ENCODE measurements around the gene RIMKLA.

RIMKLA gene

DNA sequence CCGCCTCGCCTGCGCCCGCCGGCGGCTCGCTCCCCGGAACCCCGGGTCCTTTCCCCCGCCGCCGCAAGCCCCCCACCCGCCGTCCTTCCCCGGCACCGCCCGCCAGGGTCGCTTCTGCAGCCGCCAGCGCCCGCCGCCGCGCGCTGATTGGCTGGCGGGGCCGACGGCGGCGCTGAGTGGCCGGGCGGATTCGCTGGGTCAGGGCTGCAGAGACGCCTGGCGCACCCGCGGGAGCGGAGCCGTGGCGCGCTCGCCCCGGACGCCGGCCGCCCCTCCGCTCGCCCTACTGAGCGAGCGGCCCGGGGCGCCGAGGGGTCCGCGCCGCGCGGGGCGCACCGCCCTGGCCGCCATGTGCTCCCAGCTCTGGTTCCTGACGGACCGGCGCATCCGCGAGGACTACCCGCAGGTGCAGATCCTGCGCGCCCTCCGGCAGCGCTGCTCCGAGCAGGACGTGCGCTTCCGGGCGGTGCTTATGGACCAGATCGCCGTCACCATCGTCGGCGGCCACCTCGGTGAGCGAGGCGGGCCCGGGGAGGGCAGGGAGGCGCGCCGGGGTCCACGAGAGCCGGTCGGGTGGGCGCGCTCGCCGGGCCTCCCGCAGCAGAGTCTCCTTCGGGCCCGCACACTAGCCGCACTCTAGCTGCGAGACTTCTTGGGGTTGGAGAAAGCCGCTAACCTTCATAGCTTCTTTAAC, at the start of gene RIMKLA:
Gene RIMKLA (plus strand): TSS at position 207 of the 694 bp plus-strand sequence. CDS start 143 bp downstream, at position 350.
- DNase-seq: peak; percentile 56

DNA sequence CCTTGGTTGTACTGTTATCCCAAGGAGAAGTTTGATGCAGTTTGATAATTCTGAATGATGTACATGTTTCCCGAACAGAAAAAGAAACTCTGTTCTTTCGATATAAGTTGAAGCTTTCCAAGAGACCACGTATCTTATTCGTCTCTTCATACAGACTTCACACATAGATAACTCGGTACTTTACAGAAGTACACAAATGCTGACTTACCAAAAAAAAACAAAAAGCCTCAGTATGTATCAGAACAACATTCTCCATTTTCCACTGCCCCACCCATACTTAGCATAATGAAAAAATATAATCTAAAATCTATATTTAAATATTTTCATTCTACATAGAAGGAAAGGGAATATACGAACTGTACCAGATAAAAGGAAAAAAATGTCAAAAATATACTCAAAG, 47.7 kb upstream of the RIMKLA start:
- DNase-seq: no peak

DNA sequence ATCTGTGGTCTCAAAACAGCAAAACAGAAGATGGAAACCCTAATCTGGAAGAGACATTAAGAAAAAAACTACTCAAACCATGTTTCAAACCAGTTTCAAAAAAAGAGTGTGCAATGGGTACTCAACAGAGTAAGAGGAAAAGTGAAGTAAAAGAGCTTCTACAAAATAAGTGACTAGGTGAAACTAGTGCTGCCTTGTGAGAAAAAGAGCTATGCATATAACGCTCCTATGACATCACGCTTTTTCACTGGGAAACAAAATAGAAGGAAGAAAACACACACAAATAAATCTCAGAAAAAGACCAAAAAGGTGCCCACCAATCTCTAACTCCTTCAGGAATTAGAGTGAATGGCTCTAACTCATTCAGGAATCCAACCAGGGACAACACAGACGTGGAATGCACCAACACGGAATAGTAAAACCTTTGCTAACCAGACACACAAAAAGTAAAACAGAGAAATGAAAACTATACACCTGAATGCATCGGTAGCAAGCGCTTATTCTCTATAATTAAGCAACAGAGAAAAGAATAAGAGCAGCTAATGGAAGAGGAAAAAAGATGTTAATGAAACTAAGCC, 46.8 kb upstream of the RIMKLA start:
- no peak for DNase-seq

- DNase-seq: no peak
Observed at GRCh38 chr1:42334240-42335049, 46.1 kb upstream of the RIMKLA start.

GRCh38 chr1:42335050-42335808, 45.4 kb upstream of the RIMKLA start, which contains the start of gene FOXJ3:
Gene FOXJ3, minus strand, starts transcription at chr1:42335235. Its CDS starts 24,142 bp downstream, at chr1:42311093.
- DNase-seq: peak; percentile 95

- no peak for DNase-seq
Observed at GRCh38 chr1:42335809-42336518, 44.6 kb upstream of the RIMKLA start.

DNA sequence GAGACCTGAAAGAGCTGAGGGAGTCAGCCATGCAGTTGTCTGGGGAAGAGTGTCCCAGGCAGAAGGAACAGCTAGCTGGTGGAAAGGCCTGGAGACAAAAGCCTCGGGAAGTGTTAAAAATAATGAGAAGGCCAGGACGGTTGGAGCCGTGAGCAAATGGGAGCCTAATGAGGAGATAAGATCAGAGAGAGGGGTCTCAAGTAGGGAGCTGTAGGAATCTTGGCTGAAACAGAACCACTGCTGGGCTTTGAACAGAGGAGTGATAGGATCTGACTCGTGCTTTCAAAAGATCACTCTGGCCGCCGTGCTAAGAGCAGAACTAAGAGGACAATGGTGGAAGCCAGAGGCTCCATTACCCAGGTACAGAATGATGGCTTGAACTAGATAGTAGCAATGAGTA, 43.6 kb upstream of the RIMKLA start:
- DNase-seq: no peak

GRCh38 chr1:42340093-42340492, 40.5 kb upstream of the RIMKLA start:
- DNase-seq: no peak

- no peak for DNase-seq
Observed at GRCh38 chr1:42340901-42341300, 39.7 kb upstream of the RIMKLA start.

DNA sequence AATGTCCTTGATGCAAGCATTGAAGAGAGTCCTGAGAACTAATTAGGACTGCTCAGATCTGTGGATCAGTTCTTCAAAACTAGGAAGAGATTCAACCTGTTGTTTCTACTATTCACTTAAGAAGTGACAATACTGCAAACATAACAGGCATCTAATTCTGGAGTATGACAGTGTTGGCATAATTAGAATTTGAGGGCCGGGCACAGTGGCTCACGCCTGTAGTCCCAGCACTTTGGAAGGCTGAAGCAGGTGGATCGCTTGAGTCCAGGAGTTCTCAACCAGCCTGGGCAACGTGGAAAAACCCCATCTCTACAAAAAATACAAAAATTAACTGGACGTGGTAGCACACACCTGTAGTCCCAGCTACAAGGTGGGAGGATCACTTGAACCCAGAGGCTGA, 37.5 kb upstream of the RIMKLA start:
- DNase-seq: no peak

- no peak for DNase-seq
Observed at GRCh38 chr1:42348498-42348897, 32.1 kb upstream of the RIMKLA start.

GRCh38 chr1:42350086-42350485, 30.5 kb upstream of the RIMKLA start:
- no peak for DNase-seq

GRCh38 chr1:42358791-42359190, 21.8 kb upstream of the RIMKLA start:
- DNase-seq: no peak

DNA sequence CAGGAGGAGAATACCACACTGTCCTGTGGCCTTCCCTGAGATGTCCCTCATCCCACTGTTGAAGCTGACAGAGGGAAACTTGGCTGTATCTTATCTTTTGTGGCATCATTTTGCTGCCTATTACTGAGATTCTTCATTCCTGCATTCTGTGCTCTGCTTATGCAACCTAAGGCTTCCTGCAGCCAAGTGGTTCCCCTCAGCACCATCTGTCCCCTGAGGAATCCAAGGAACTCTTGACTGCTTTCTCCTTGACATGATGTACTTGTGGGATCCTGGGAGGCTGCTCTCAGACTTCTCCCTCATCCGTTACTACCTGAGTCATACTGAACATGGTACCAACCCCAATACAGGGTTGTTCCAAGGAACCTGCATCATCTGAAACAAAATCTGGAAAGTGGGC, 21.1 kb upstream of the RIMKLA start:
- DNase-seq: no peak

- no peak for DNase-seq
Observed at GRCh38 chr1:42364089-42364488, 16.5 kb upstream of the RIMKLA start.

- DNase-seq: no peak
Observed at GRCh38 chr1:42364542-42364941, 16.1 kb upstream of the RIMKLA start.

GRCh38 chr1:42365118-42365517, 15.5 kb upstream of the RIMKLA start:
- DNase-seq: no peak

DNA sequence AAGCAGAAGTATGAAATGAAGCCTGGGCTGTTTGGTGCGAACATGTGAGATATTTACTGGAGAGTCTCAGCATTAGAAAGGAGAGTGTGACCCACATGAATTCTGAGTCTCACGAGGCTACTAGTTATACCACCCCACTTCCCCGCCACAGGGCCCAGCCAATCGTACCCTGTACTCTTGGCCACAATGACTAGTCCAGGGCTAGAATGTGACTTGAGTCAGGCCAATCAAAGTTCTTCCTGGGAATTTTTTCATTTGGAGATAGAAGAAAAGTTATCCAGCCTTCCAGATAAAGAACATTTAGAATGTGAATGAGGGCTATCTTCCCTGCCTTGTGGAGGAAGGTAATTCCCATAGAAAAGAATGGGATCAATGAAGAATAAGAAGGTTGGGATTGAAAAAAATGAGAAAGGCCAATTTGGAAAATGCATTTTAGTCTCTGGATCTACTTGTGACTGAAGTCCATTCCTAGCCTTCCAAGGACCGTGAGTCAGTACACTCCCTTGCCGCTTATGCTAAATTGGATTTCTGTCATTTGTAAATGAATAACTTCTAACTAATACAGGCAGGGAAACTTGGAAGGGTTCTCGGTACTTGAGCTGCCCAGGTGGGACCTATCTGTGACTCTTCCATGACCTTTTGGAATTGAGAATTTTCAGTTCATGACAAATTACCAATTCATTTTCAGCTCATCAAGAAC, 12.3 kb upstream of the RIMKLA start:
- DNase-seq: no peak

DNA sequence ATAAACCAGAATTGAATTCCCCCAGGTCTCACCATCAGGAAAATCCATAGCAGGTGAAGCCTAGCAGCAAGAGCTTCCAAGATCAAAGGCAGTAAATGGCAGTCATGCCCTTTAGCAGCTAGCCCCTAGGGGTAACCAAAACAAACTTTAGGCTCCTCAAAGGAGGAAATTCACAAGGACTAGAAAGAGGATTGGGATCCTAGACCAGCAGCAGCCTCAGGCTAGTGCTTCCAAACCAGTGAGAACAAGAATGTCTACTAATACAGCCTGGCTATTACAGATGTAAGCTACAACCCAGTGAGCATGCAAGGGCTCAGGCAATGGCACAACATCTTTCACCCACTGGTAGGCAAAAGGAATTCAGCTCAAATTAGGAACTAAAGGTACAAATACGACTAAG, 11.1 kb upstream of the RIMKLA start:
- DNase-seq: no peak

- DNase-seq: no peak
Observed at GRCh38 chr1:42370876-42371549, 9.6 kb upstream of the RIMKLA start.

DNA sequence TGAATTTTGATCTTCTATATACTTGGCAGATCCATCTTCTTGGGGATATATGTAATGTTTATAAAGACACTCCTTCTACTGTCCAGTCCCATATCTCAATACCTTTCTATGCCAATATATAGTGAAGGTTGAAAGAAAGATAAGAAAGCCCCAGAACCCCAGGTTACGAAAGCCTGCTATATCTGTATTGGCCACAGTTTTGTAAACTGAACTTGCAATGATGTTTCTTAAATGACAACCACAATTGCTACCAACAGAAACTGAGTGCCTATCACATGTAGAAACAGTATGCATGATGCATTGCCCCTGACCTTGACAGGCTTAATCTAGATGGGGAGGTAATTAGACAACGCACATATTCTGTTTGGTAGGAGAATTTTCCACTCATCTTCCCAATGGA, 7.8 kb upstream of the RIMKLA start:
- no peak for DNase-seq
